Suprapubic skin (tissue), 4 donors: ENCODE results near the gene UBE2N. TPM values are rescaled to one million over a fixed set of nuclear protein-coding genes. Genes with fewer than 3 reads are reported as not detected.

Source experiments
- DNase-seq, 2 donors: peaks; one replicate each; pipeline ENCODE4 v3.0.0-alpha.2; 2019; ENCODE audit warnings: low spot score in 2 of 2
- H3K27ac ChIP-seq: fragments of 200-600 bp; sonication (generic); one replicate; pipeline ENCODE4 v1.5.1; 2019
- H3K27me3 ChIP-seq: fragments of 200-600 bp; sonication (generic); one replicate; pipeline ENCODE4 v1.5.1; 2019
- H3K36me3 ChIP-seq: fragments of 200-600 bp; sonication (generic); one replicate; pipeline ENCODE4 v1.5.1; 2019
- H3K4me1 ChIP-seq: fragments of 200-600 bp; sonication (generic); one replicate; pipeline ENCODE4 v1.5.1; 2019
- H3K4me3 ChIP-seq: fragments of 200-600 bp; sonication (generic); one replicate; pipeline ENCODE4 v1.5.1; 2019; ENCODE audit warnings: mild to moderate bottlenecking
- H3K9me3 ChIP-seq: fragments of 200-600 bp; sonication (generic); one replicate; pipeline ENCODE4 v1.5.1; 2019
- CTCF ChIP-seq, 2 donors: fragments of 200-600 bp in 1 of 2; fragments of 450-650 bp in 1 of 2; sonication (generic) in 1 of 2; IDR thresholded peaks; one replicate each; pipeline ENCODE4 v1.5.1; 2016 to 2019; ENCODE audit warnings: antibody characterized with exemption in 2 of 2, mild to moderate bottlenecking in 1 of 2, moderate library complexity in 1 of 2
- EP300 ChIP-seq: sonication (generic); formaldehyde crosslinking; IDR thresholded peaks from one replicate; pipeline ENCODE4 v1.6.1; 2017; ENCODE audit warnings: antibody characterized with exemption
- POLR2A ChIP-seq, 2 donors: fragments of 450-650 bp; IDR thresholded peaks; one replicate each; pipeline ENCODE4 v1.6.1; 2017; ENCODE audit warnings: antibody characterized with exemption in 2 of 2, mild to moderate bottlenecking in 2 of 2, moderate library complexity in 2 of 2
- POLR2AphosphoS5 ChIP-seq, 3 donors: sonication (generic); formaldehyde crosslinking; IDR thresholded peaks; one replicate each; pipeline ENCODE4 v1.6.1; 2017; ENCODE audit warnings: antibody characterized with exemption in 3 of 3
- WGBS: methylation state at CpG from one replicate; pipeline ENCODE4 v1.1.5; 2018; 5-methylcytosine and 5-hydroxymethylcytosine counted together
- total RNA-seq, 4 donors: library from RNA; depleted of rRNA; stranded (reverse); fragments of >200 nt; gene quantifications; one replicate each; pipeline ENCODE4 v1.1.0, GENCODE V29; 2016

The UBE2N gene
- total RNA-seq, result 10 to 100 TPM; 23.1 to 71.3 (median 54.3) TPM

GRCh38 chr12:93441617-93442410 is at the start of gene UBE2N:
Gene UBE2N (minus strand): TSS chr12:93441947. CDS start chr12:93441884, 63 bp downstream.
- under 1% methylated on average over 33 of the region's 105 CpGs for whole genome bisulfite sequencing
- H3K4me3 ChIP-seq, result peak within 1 kb of the TSS; percentile 99
- peak within 1 kb of the TSS; percentile 95 for H3K27ac ChIP-seq
- H3K36me3 ChIP-seq, result no peaks in the 10 kb centered on the region
- no peaks in the 10 kb centered on the region for H3K9me3 ChIP-seq
- no peaks in the 10 kb centered on the region for H3K27me3 ChIP-seq
- TF ChIP-seq CTCF (IDR thresholded peaks at IDR 0.05) (no peak), POLR2AphosphoS5 (IDR thresholded peaks at IDR 0.05) (peak; percentile 16 to 30 (median 23)), EP300 (no peak), POLR2A (IDR thresholded peaks at IDR 0.05) (peak in 1 of 2 donors; percentile 43)
- peak; percentile 98 for DNase-seq
- peaks cover 31% of the 10 kb centered on the region for H3K4me1 ChIP-seq

GRCh38 chr12:93484315-93484981 is 42.7 kb upstream of the UBE2N start:
- Histone ChIP-seq H3K27me3 (no peaks in the 10 kb centered on the region), H3K9me3 (no peaks in the 10 kb centered on the region), H3K4me3 (no peak overlapping the region), H3K36me3 (peaks cover 67% of the 10 kb centered on the region), H3K27ac (no peak overlapping the region), H3K4me1 (no peaks in the 10 kb centered on the region)
- 79% methylated on average over 8 of the region's 8 CpGs for WGBS
- no peak for TF ChIP-seq CTCF (IDR thresholded peaks at IDR 0.05)
- DNase-seq, result no peak

GRCh38 chr12:93483151-93483807 is 41.5 kb upstream of the UBE2N start:
- H3K9me3 ChIP-seq, result no peaks in the 10 kb centered on the region
- H3K4me1 ChIP-seq, result no peaks in the 10 kb centered on the region
- peaks cover 75% of the 10 kb centered on the region for H3K36me3 ChIP-seq
- DNase-seq, result no peak
- no peak overlapping the region for H3K27ac ChIP-seq
- TF ChIP-seq CTCF (IDR thresholded peaks at IDR 0.05) (no peak), POLR2A (IDR thresholded peaks at IDR 0.05) (no peak), POLR2AphosphoS5 (IDR thresholded peaks at IDR 0.05) (no peak), EP300 (no peak)
- H3K4me3 ChIP-seq, result no peak overlapping the region
- H3K27me3 ChIP-seq, result no peaks in the 10 kb centered on the region
- 91% methylated on average over 4 of the region's 4 CpGs for WGBS

DNA sequence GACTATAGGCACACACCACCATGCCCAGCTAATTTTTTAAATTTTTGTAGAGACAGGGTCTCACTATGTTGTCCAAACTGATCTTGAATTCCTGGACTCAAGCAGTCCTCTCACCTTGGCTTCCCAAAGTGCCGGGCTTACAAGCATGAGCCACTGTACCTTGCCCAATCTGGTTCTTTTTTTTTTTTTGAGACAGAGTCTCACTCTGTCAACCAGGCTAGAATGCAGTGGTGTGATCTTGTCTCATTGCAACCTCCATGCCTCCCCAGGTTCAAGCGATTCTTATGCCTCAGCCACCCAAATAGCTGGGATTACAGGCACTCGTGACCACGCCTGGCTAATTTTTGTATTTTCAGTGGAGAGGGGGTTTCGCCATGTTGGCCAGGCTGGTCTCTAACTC is 41.0 kb upstream of the UBE2N start:
- over 99% methylated on average over 5 of the region's 5 CpGs for WGBS
- peaks cover 75% of the 10 kb centered on the region for H3K36me3 ChIP-seq
- no peak overlapping the region for H3K27ac ChIP-seq
- no peaks in the 10 kb centered on the region for H3K4me1 ChIP-seq
- DNase-seq, result no peak
- H3K4me3 ChIP-seq, result no peak overlapping the region
- TF ChIP-seq EP300 (no peak), CTCF (IDR thresholded peaks at IDR 0.05) (no peak), POLR2AphosphoS5 (IDR thresholded peaks at IDR 0.05) (no peak)
- H3K9me3 ChIP-seq, result no peaks in the 10 kb centered on the region
- H3K27me3 ChIP-seq, result no peaks in the 10 kb centered on the region

DNA sequence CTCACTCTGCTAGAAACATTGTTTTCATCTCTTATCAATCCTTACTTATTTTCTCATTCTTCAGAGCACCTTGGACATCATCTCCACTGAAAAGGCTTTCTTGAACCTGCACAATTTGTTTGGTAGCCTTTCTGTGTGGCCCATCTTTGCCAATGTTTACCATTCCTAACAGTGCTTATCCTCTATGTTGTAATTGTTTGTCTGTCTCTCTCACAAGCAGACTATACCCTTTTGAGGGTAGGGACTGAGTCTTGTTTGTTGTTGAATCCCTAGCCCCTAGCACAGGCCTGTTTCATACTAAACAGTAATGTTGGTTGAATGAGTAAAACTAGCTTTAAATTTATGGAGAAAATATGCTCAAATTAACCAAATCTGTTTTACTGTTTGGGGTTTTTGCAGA is 34.8 kb upstream of the UBE2N start:
- Histone ChIP-seq H3K4me1 (no peaks in the 10 kb centered on the region), H3K27ac (no peak overlapping the region), H3K9me3 (no peaks in the 10 kb centered on the region), H3K36me3 (peaks cover 58% of the 10 kb centered on the region), H3K27me3 (no peaks in the 10 kb centered on the region), H3K4me3 (no peak overlapping the region)
- DNase-seq, result no peak
- TF ChIP-seq POLR2AphosphoS5 (IDR thresholded peaks at IDR 0.05) (no peak), EP300 (no peak), POLR2A (IDR thresholded peaks at IDR 0.05) (no peak)
